Gastrocnemius medialis (tissue), 4 donors: ENCODE results near the gene CUX1. TPM values are rescaled to one million over a fixed set of nuclear protein-coding genes. Genes with fewer than 3 reads are reported as not detected.

Experiments
- ATAC-seq, 2 donors: fragments of 150-250 bp; one replicate each; pipeline ENCODE4 v1.9.1; 2016
- DNase-seq, 2 donors: peaks; one replicate each; pipeline ENCODE4 v3.0.0-alpha.2; 2019
- H3K27ac ChIP-seq, 4 donors: fragments of 200-600 bp; sonication (generic); 1 replicate in 1 of 4; 2 replicates in 3 of 4; pipeline ENCODE4 v1.5.1; 2016 to 2018; ENCODE audit warnings: mild to moderate bottlenecking in 2 of 4, moderate library complexity in 1 of 4
- H3K27me3 ChIP-seq, 3 donors: fragments of 200-600 bp; sonication (generic) in 2 of 3; 1 replicate in 1 of 3; 2 replicates in 2 of 3; pipeline versions ENCODE4 v1.5.1 to v1.6.0; 2016 to 2019; ENCODE audit warnings: mild to moderate bottlenecking in 1 of 3, moderate library complexity in 1 of 3
- H3K36me3 ChIP-seq, 2 donors: fragments of 200-600 bp; sonication (generic) in 1 of 2; one replicate each; pipeline ENCODE4 v1.5.1; 2017 to 2018
- H3K4me1 ChIP-seq, 2 donors: fragments of 200-600 bp; sonication (generic) in 1 of 2; one replicate each; pipeline ENCODE4 v1.5.1; 2016 to 2017; ENCODE audit warnings: mild to moderate bottlenecking in 2 of 2
- H3K4me3 ChIP-seq, 4 donors: fragments of 200-600 bp; sonication (generic) in 3 of 4; 1 replicate in 1 of 4; 2 replicates in 3 of 4; pipeline ENCODE4 v1.5.1; 2016 to 2019; ENCODE audit warnings: mild to moderate bottlenecking in 2 of 4
- H3K9me3 ChIP-seq, 3 donors: fragments of 200-600 bp; sonication (generic) in 2 of 3; 1 replicate in 1 of 3; 2 replicates in 2 of 3; pipeline ENCODE4 v1.5.1; 2016 to 2019
- CTCF ChIP-seq, 5 experiments: fragments of 450-650 bp in 3 of 5; fragments of 200-600 bp in 2 of 5; sonication (generic) in 2 of 5; IDR thresholded peaks in 4 of 5; conservative IDR thresholded peaks in 1 of 5; 1 replicate in 4 of 5; 2 replicates in 1 of 5; pipeline ENCODE4 v1.5.1; 2016 to 2019; ENCODE audit warnings: antibody characterized with exemption in 5 of 5, mild to moderate bottlenecking in 3 of 5, moderate library complexity in 3 of 5
- POLR2A ChIP-seq, 2 donors: fragments of 450-650 bp; IDR thresholded peaks; one replicate each; pipeline ENCODE4 v1.6.1; 2017; ENCODE audit warnings: antibody characterized with exemption in 2 of 2, mild to moderate bottlenecking in 2 of 2, moderate library complexity in 2 of 2
- in situ Hi-C, 4 donors: fragments of 200-750 bp; cut with MboI; loops; one replicate each; pipeline versions ENCODE4 v1.15.0 to v1.8.0; 2017; ENCODE audit warnings: low sequenced_read_pairs in 4 of 4
- intact Hi-C: fragments of 100-400 bp; cut with DNase I; formaldehyde crosslinking; loops from one replicate; pipeline ENCODE4 v1.15.1; 2023; ENCODE audit warnings: low total_unique reads
- total RNA-seq, 4 donors: library from RNA; depleted of rRNA; stranded (reverse); fragments of >200 nt; gene quantifications; one replicate each; pipeline versions ENCODE4 v1.1.0 to v1.2.3, GENCODE V29; 2016

CUX1 gene
- total RNA-seq, 4 donors from 2014 or later: 44.1 to 57.9 (median 54.9) TPM

- peaks cover 53 to 61% of the 10 kb centered on the region in 2 donors for H3K4me1 ChIP-seq
- peak overlapping the region; percentile 89 to 96 (median 94) for H3K27ac ChIP-seq
- no peaks in the 10 kb centered on the region for H3K9me3 ChIP-seq
- in situ Hi-C loops: loop anchor here in 1 of 4 donors (10.0 kb wide), 1 partner anchor 95 kb away; no protein-coding TSS in a partner anchor
- DNase-seq (no peak), ATAC-seq (no peak)
- H3K27me3 ChIP-seq: no peaks in the 10 kb centered on the region
- no peaks in the 10 kb centered on the region for H3K36me3 ChIP-seq
- intact Hi-C loops: loop anchor here (5.0 kb wide), 2 partner anchors 102 to 188 kb away; no protein-coding TSS in a partner anchor
- TF ChIP-seq CTCF (IDR thresholded peaks at IDR 0.05 in 4 of 5, conservative IDR thresholded peaks at IDR 0.05 in 1 of 5) (no peak), POLR2A (IDR thresholded peaks at IDR 0.05) (no peak)
- no peak overlapping the region for H3K4me3 ChIP-seq
These were observed 141.9 kb downstream of the CUX1 start for GRCh38 chr7:101959342-101959741.

GRCh38 chr7:101959829-101960228 is 142.4 kb downstream of the CUX1 start:
- Histone ChIP-seq H3K27me3 (no peaks in the 10 kb centered on the region), H3K4me1 (peaks cover 53 to 61% of the 10 kb centered on the region in 2 donors), H3K4me3 (no peak overlapping the region), H3K36me3 (no peaks in the 10 kb centered on the region), H3K9me3 (no peaks in the 10 kb centered on the region), H3K27ac (peak overlapping the region; percentile 21 to 96 (median 91))
- TF ChIP-seq CTCF (IDR thresholded peaks at IDR 0.05 in 4 of 5, conservative IDR thresholded peaks at IDR 0.05 in 1 of 5) (no peak), POLR2A (IDR thresholded peaks at IDR 0.05) (no peak)
- DNase-seq (no peak), ATAC-seq (no peak)
- intact Hi-C loops (loop anchor here (5.0 kb wide), 2 partner anchors 103 to 187 kb away; no protein-coding TSS in a partner anchor), in situ Hi-C loops (loop anchor here in 1 of 4 donors (10.0 kb wide), 1 partner anchor 95 kb away; no protein-coding TSS in a partner anchor)

- Histone ChIP-seq H3K4me3 (no peak overlapping the region), H3K27me3 (no peaks in the 10 kb centered on the region), H3K36me3 (no peaks in the 10 kb centered on the region), H3K4me1 (peaks cover 52 to 61% of the 10 kb centered on the region in 2 donors), H3K27ac (peak overlapping the region; percentile 38 to 93 (median 68)), H3K9me3 (no peaks in the 10 kb centered on the region)
- no peak for DNase-seq
- intact Hi-C loops (no loop called here), in situ Hi-C loops (no loop called here)
- TF ChIP-seq POLR2A (IDR thresholded peaks at IDR 0.05) (no peak), CTCF (IDR thresholded peaks at IDR 0.05 in 4 of 5, conservative IDR thresholded peaks at IDR 0.05 in 1 of 5) (no peak)
- ATAC-seq: no peak
These were observed 142.9 kb downstream of the CUX1 start for GRCh38 chr7:101960323-101960722.

- TF ChIP-seq POLR2A (IDR thresholded peaks at IDR 0.05) (no peak), CTCF (IDR thresholded peaks at IDR 0.05 in 4 of 5, conservative IDR thresholded peaks at IDR 0.05 in 1 of 5) (no peak)
- intact Hi-C loops (no loop called here), in situ Hi-C loops (no loop called here)
- Histone ChIP-seq H3K4me3 (no peak overlapping the region), H3K36me3 (no peaks in the 10 kb centered on the region), H3K9me3 (no peaks in the 10 kb centered on the region), H3K27ac (peak overlapping the region; percentile 38 to 93 (median 52)), H3K4me1 (peaks cover 45 to 52% of the 10 kb centered on the region in 2 donors), H3K27me3 (no peaks in the 10 kb centered on the region)
- DNase-seq (no peak), ATAC-seq (no peak)
These were observed 143.7 kb downstream of the CUX1 start for GRCh38 chr7:101960985-101961708.
